Stimulated activated CD4-positive, alpha-beta T cell treated with anti-CD3 and anti-CD28 coated beads, TNF-alpha, amount 100 ng/mL, for 24 hours (primary cell): ENCODE measurements around the gene YTHDF1.

ENCODE experiments used
- DNase-seq, 3 experiments: peaks; one replicate each; pipeline ENCODE4 v3.0.0-alpha.2; 2020; ENCODE audit warnings: low read depth in 3 of 3

The YTHDF1 gene

DNA sequence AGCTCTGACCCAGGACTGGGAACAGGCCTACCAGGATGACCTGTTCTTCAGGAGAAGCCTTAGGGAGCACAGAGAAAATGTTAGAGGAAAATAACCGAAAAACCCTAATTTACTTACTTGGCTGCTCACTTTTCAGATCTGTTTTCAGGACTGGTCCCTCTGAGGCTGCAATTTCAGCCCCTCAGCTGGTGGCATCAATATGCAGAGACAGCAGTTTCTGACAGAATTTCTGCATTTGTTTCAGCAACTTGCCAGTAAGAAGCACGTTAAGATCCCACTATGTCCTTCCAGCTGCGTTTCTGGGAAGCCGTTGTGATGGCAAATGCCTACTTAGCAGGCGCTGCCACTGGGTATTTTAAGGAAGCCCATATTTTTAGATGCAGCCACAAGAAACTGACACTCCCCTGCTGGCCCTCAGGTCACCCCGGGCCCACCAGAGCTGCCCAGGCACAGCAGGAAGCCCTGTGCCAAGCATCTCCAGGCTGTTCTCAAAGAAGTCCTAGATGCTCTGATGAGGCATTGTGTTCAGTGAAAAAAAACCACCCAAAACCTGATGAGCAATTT, 7.5 kb downstream of the YTHDF1 start:
- DNase-seq = no peak

DNA sequence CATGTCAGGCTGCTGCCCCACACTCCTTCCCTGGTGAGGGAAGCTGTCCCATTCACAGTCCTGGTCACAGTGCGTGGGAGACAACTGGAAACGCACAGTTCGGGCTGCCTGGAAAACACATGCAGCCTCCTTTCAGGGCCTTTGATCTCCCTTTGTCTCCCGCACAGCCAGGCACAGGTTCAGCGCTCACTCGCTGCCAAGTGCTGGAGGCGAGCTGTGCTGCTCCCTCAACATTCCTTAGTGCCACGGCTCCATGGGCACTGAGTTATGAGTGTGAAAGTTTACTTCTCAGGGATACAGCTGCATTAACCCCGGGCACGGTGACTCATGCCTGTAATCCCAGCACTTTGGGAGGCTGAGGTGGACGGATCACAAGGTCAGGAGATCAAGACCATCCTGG, 9.1 kb downstream of the YTHDF1 start:
- no peak for DNase-seq

DNA sequence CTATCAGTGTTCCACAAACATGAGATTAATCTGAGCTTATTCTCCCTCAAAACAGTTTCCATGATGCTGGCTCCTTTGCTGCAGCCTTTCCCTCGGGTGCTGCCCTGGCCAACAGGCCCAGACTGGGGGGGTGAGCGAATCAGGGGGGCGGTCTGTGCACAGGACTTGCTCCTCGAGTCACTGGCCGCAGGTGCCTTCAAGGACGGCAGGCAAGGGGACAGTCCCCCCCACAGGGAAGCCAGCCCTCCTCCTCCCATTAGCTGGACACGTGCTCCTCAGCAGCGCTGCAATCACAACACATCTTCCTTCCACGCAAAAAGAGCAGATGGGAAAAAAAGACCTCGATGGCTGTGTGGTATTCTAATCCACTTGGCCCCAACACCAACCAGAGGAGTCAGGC, 10.0 kb downstream of the YTHDF1 start:
- DNase-seq = no peak

DNA sequence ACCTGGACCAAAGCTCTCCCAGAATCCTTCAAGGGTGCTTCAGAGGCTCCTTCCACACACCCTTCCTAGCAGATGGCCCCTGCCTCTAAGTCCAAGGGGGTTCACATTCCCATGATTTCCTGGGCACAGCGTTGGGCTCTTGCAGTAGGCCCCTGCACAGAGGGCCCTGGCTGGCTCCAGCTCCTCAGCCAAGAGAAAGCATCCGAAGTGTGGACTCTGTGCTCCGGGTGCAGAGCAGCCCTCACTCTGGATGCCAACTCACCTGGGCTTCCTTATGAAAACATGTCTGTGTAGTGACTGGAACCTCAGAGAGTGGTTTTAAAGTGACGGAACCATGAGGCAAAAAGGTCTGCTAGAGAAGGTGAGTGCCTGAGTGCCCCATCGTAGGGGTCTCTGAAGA, 11.6 kb downstream of the YTHDF1 start:
- DNase-seq = no peak

DNA sequence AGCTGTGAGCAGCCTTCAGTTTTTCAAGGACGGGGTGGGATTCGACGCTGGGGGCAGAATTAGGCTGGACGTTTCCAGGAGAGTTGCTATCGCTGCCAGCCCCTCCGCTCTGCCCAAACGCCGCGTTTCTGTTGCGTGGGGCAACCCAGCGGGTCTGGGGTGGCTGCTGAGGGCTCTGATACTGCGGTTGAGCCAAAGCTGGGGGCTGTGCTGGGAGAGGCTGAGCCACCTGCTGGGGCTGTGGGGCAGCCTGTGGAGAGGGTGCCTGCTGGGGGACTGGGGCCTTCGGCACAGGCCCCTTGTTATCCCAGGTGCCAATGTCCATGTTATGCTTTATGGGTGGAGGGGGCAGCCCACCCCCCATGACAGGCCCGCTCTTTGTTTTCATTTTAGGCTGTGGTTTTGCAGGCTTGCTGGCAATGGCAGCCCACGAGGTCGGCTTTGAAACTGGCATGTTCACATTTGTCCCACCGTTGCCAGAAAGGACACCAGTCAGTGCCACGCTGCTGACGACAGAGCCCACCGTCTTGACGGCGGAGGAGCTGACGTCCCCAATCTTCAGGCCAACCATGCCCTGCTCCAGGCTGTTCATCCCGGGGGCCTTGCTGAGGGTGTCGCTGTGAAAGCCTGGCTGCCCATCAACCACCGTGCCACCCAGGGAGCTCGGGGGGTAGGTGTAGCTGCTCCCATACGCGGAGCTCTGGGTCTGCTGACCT, 13.0 kb downstream of the YTHDF1 start:
- DNase-seq = no peak

DNA sequence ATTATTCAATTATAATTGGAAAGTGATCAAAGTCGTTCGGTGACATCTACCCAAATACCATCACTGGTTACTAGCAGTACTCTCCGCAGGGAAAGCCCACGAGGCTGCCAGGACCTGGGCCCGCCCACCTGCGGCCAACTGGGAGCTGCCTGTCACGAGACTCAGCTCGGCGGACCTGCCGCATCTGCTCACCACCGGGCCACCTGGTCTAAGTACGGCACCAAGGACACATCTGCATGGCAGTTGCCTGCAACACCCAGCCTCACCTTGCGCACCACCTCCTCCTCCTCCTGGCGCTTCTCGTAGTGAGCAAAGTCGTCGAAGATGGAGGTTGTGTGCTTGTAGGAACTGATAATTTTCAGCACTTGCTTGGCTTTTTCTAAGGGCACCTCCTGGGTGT, 13.9 kb downstream of the YTHDF1 start:
- DNase-seq = no peak

DNA sequence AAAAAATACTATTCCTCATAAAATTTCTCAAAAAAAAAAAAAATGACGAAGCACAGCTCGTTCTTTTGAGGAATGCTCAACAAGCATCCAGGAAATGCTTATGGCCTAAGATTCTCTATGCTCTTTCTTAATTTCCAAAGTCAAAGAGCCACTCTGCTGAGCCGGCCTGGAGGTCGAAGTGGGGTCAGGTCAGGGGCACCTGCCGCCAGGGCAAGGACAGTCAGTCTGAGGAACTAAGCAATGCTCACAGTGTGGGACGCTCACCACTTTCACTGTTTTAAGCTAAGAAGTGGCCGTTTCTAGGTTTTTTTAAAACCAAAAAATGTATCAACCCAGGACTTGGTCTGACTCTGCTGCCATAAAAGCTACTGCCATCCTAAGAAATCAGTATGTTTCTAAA, 17.3 kb downstream of the YTHDF1 start:
- no peak for DNase-seq

DNA sequence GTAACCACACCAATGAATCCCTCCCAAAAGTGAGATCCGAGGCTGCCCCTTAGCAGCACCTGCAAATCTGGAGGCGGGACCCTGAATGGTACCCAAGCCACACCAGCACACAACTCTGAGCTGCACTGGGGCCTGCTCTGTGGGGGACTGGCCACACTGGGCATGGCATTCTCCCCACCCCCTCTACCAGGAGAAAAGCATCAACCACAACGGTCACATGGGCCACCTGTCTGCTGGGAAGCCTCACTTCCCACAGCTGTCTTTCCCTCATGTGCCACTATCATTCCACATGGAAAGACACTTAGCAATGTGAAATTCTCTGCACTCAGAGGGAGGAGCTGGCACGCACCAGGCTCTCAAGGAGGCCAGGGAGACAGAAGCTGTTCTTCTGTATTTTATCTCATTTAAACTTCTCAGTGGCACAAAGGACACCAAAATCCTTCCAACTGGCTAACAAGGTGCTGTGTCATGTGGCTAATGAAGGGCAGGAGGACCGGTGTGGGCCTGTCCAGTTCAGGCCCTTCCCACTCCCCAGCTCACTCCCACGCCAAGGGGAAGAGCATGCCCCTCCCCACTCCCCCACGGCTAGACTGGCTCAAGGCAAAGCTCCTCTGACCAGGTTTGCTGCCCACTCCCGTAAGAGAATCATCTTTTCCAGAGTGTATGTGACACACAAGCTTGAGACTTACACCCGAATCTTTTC, 19.0 kb downstream of the YTHDF1 start:
- DNase-seq = no peak

DNA sequence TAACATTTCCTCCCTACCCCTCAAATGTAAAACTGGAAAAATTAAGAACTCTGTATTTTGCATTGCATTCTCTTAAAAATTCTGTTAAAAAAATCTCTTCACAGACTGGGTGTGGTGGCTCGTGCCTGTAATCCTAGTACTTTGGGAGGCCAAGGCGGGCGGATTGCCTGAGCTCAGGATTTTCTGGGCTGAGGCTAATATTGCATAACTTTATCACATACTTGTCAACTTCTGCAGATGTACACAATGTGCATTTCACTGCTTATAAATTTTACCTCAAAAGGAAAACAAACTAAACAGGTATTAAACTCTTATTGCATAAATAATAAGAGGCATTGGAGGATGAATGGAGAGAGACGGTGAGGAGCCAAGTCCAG, 21.1 kb downstream of the YTHDF1 start:
- DNase-seq = no peak

DNA sequence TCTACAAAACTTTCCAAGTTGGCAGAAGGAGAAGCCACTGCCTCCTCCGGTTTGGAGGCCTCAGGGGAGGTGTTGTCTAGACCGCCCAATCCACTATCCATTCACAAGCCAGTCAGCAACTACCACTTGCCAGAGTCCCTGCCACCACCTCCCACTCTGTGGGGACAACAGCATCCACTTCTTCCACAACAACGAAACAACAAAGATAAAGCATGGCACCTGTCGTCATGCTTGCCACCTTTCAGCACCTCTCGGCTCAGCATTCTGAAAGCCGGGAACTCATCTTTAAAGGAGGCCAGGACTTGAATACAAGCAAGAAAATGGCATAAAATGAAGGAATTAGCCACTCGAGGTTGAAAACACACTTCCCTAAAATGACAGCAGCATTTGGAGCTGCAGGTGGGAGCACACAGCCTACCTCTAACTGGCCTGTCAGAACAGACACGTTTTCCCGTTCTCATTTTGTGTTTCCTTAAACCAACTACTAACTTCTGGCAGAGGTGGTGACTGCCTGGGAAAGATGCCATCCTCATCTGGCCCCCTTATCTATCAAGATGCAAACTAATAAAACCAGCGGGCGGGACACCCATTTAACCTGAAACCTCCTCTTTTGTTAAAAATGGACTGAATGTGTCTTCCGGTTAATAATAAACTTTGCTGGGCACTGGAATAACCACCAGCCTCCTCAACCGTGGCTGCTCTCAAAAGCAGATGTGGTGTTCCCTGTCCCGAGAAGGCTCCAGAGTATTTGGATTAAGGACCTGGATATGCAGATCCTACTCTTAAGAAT, 21.7 kb downstream of the YTHDF1 start:
- no peak for DNase-seq

DNA sequence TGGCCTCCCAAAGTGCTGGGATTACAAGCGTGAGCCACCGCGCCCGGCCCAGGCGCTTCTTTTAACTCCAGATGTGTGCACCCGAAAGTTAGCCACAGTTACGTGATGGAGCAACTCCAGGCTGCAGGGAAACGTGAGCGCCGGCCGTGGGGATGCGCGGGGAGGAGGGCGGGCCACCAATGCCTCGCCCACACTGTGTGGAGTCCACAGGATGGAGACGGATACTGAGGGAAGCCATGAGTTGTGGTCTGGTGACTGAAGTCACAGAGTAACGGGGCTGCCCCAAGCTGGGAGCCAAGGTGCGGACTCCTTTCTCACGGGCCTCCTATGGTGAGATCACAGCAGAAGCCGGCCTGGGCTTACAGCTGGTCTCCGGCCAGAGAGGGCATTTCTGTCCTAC, 23.2 kb downstream of the YTHDF1 start:
- no peak for DNase-seq

DNA sequence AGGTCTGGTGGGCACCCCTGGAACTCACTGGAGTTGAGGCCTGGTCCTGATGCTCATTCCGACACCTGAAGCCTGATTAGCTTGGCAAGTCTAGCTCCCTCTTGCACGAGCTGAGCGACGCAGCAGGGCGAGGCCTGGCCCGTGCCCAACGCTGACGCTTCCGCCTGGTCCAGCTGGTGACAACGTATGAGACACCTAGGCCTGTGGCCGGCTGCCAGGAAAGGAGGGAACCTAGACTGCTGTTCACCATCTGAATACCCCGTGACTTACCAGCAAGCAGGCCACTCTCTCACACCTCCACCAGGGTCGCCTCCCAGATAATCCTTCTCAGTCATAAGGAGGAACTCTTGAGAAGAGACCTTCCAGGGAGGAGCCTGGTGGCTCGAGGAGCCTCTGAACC, 24.5 kb downstream of the YTHDF1 start:
- no peak for DNase-seq

DNA sequence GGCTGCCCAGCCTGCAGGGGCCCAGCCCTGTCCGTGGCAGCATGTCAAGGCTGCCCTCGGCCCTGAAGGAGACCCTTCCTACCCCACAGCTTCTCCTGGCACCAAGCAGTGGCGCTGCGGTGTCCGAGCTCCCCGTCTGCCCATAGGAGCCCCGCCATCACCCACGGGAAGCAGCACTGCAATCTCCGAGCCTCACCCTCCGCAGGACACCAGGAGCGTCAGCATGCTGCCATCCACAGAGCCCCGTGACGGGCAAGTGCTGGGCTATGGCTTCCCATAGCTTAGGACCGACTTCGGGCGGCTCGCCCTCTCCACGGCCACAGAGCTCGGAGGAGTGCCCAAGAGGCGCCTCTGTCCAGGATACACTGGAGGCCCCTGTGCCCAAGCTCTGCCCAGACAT, 25.1 kb downstream of the YTHDF1 start:
- no peak for DNase-seq

DNA sequence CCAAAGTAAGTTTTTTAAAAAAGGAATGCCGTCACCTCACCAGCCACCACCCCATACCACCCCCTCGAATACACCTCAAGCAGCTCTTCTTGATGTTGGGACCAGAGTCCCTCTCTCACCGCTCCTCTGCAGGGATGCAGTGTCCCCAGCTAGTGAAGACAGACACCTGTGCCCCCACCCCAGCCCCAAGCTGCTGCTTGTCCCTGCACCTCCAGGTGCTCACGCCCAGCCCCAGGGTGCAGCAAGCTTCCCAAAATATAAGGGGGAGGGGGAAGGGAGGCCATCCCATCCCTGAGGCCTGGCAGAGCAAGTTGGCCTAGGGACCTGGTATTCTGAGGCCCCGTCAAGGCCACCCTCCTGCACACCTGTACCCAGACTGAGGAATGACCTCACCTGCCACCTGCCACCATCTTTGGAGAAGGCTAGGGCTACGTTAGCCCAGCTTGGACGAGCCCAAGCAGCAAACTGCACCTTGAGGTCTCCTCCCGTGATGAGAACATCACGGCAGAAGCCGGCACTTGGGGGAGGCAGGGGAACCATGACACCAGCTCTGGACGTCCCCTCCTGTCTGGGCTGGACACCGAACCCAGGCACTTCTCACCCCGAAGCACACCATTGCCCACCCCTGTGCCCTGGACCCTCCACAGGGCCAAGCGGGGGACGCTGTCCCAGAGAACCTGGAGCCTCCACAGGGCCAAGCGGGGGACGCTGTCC, 25.9 kb downstream of the YTHDF1 start:
- no peak for DNase-seq

DNA sequence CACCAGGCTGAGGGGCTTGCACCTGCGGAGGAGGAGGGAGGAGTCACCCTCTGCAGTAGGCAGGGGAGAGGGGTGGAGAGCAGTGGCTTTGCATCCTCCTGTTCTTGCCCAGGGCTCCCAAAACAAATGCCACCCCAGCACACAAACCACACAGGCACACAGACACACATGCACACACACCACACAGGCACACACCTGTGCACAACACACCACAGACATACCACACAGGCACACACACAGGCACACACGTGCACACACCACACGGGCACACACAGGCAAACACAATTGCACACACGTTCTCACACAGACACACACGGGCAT, 26.6 kb downstream of the YTHDF1 start:
- no peak for DNase-seq

DNA sequence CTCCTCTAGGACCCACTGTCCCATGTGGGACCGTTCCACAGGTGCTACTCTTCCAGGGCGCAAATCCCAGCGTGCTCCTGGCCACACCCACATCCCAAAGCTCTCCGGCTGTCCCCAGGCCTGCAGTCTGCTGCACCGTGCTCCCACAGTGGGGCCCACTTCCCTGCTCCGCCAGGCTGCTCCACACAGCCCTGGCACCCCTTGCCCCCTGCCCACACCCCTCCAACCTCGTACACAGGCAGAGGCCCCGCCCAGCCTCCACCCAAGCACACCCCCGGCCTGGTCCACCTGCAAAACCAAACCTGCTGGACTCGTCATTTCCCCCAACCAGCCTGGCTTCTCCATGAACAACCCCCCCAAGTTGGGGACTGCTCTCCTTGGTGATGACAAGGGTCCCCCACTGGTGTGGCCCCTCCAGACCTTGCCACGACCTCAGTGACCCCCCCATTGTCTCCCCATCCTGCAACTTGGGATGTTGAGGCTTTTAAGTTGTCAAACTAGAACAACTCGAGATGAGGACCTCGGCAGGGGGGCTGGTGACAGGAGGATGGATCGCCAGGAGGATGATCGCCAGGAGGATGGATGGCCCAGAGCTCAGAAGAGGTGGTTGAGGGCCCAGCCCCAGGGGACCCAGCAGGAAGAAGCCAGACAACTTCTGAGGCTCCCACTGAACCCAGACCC, 27.1 kb downstream of the YTHDF1 start:
- no peak for DNase-seq

DNA sequence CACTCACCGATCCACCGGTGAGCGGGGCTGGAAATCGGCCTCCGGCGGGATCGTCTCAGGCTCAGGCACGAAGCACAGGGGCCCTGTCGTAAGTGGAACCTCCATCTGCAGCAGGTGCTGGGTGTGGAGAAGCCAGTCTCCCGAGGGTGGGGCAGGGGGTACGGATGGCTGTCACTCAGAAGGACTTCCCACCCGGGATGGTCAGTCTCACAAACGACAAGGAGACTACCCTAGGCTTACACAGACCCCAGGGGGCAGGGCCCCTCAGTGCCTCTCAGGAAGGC, 27.8 kb downstream of the YTHDF1 start:
- DNase-seq = no peak

DNA sequence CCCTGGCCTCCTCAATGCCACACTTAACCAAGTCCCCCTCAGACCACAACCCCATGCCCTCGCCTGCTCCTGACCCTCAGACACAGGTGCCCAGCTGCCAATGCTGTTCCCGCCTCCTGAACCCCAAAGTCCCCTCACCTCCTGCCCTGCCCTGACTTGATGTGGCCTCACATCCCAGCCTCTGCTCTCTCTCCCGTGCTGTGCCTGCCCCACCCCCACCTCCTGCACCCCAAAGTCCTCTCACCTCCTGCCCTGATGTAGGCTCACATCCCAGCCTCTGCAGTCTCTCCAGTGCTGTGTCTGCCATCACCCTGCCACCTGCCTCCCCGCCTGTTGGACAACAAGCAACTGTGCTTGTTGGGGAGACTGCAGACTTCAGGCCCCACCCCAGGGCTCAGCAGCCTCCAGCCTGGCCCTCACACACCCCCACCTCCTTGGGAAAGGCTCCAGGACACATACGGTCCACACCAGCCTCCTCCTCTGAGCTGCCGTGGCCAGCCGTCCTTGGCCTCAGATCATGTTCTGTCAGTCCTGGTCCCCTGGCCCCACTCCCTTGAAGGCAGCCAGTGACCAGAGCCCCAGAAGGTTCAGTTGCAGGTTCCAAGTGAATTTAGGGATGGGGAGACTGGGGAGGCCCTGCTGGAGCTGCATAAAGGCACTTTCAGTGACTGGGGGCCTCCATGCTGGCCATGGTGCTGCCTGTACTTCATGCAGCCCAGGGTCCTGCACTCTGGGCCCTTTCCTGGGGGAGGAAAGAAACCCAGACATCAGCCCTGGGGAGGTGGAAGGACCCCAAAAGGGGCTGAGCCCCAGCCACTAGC, 28.4 kb downstream of the YTHDF1 start:
- DNase-seq = no peak

DNA sequence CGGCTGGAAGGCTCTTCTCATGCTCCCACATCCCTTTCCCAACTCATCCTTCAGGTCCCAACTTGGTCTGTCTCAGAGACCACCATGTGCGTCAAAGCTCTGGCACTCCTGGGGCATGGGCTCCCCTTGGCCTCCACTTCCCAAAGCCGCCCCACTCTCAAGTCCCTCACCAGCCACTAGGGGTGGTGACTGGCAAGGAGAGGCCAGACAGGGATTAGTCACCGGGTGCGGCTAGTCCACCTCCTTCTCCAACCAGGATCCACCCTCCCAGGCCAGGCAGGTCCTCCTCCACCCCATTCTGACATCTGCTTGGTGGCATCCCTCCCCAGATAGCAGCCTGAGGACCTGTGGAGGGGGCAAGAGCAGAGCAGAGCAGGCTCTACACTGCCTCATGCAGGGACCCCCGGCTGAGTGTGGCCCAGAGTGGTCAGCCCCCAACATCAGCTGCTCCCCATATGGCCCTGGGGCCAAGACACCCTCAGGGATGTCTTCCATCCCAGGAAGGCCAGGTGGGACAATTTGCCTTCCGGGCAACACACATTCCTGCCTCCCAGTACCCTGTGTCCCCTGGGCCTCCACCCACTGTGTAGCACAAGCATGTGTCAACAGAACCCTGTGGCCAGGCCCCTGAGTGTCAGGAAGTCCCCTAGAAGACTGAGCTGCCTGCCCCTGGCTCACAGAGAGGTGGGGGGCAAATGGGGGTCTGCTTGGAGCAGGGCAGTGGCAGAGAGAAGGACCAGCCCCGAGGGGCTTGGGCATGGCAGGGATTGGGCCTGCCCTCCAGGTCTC, 29.2 kb downstream of the YTHDF1 start:
- DNase-seq = no peak

DNA sequence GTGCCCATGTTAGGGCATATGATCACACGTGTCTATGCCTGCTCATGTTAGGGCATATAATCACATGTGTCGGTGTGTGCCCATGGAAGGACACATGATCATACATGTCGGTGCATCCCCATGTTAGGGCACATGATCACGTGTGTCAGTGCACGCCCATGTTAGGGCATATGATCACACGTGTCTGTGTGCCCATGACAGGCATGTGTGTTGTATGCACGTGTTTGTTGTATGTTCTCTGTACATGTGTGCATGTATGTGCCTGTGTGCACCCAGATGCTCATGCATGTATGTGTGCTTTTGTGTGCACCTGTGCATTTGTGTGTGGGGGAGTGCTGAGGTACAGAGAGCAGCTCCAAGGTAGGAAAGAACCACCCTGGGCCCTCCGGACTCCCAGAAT, 29.8 kb downstream of the YTHDF1 start:
- no peak for DNase-seq
